Stomach smooth muscle (tissue), 2 donors: Measurements from ENCODE around the gene GNPDA2.
A peak's percentile ranks its signal among the peaks of the same experiment; 100 is the strongest.
"Not testable (repeated sequence)": the region's sequence is repeated elsewhere in the genome, so short reads cannot be mapped to it uniquely, and the experiment has no call there.

Source experiments
- H3K27ac ChIP-seq: one replicate; pipeline ENCODE4 v1.7.0; 2013; ENCODE audit warnings: mild to moderate bottlenecking, low read length, inconsistent platforms
- H3K27me3 ChIP-seq, 2 donors: one replicate each; pipeline ENCODE4 v1.7.0; 2013; ENCODE audit warnings: low read length in 2 of 2; ENCODE audit not compliant: insufficient read depth in 2 of 2, control insufficient read depth in 1 of 2
- H3K36me3 ChIP-seq, 2 donors: one replicate each; pipeline ENCODE4 v1.7.0; 2013; ENCODE audit warnings: low read length in 2 of 2; ENCODE audit not compliant: control insufficient read depth in 2 of 2, insufficient read depth in 2 of 2
- H3K4me1 ChIP-seq: one replicate; pipeline ENCODE4 v1.7.0; 2013; ENCODE audit warnings: low read length; ENCODE audit not compliant: control insufficient read depth, insufficient read depth
- H3K4me3 ChIP-seq, 2 donors: one replicate each; pipeline ENCODE4 v1.7.0; 2013; ENCODE audit warnings: low read length in 2 of 2
- H3K9ac ChIP-seq, 2 donors: one replicate each; pipeline ENCODE4 v1.7.0; 2013; ENCODE audit warnings: low read length in 2 of 2, mild to moderate bottlenecking in 1 of 2
- H3K9me3 ChIP-seq, 2 donors: one replicate each; pipeline ENCODE4 v1.7.0; 2013; ENCODE audit warnings: low read length in 2 of 2; ENCODE audit not compliant: control insufficient read depth in 2 of 2
- donor health status: healthy.
- donor health status: Pancreatic carcinoma.

Gene GNPDA2

GRCh38 chr4:44728694-44729093 is 2.3 kb upstream of the GNPDA2 start:
- not testable (repeated sequence) for H3K27ac ChIP-seq, H3K9ac ChIP-seq, H3K36me3 ChIP-seq, H3K4me3 ChIP-seq, H3K4me1 ChIP-seq, H3K27me3 ChIP-seq, H3K9me3 ChIP-seq

GRCh38 chr4:44727471-44727870 is 1.1 kb upstream of the GNPDA2 start:
- Histone ChIP-seq H3K9me3 (no peaks in the 10 kb centered on the region), H3K27me3 (no peaks in the 10 kb centered on the region), H3K36me3 (no peaks in the 10 kb centered on the region), H3K9ac (no peak overlapping the region), H3K27ac (no peak overlapping the region), H3K4me1 (no peaks in the 10 kb centered on the region), H3K4me3 (peak overlapping the region in 1 of 2 donors; percentile 80)

- H3K27ac ChIP-seq: peak overlapping the region; percentile 72
- H3K9ac ChIP-seq: peak overlapping the region; percentile 85 to 86
- H3K9me3 ChIP-seq: no peaks in the 10 kb centered on the region
Measured at GRCh38 chr4:44725726-44726037, 674 bp downstream of the GNPDA2 start.

GRCh38 chr4:44725166-44725565 is 1.2 kb downstream of the GNPDA2 start:
- Histone ChIP-seq H3K4me1 (no peaks in the 10 kb centered on the region), H3K9me3 (no peaks in the 10 kb centered on the region), H3K36me3 (no peaks in the 10 kb centered on the region), H3K27ac (no peak overlapping the region), H3K4me3 (peak overlapping the region; percentile 80 to 86), H3K9ac (peak overlapping the region; percentile 85 to 86), H3K27me3 (no peaks in the 10 kb centered on the region)

More at GRCh38 chr4:44725726-44726037, 674 bp downstream of the GNPDA2 start:
- H3K27me3 ChIP-seq: no peaks in the 10 kb centered on the region
- no peaks in the 10 kb centered on the region for H3K4me1 ChIP-seq
- peak overlapping the region; percentile 80 to 86 for H3K4me3 ChIP-seq
- H3K36me3 ChIP-seq: no peaks in the 10 kb centered on the region

- H3K36me3 ChIP-seq: no peaks in the 10 kb centered on the region
- H3K27ac ChIP-seq: no peak overlapping the region
- no peaks in the 10 kb centered on the region for H3K4me1 ChIP-seq
- H3K9me3 ChIP-seq: no peaks in the 10 kb centered on the region
- H3K9ac ChIP-seq: no peak overlapping the region
- no peak overlapping the region for H3K4me3 ChIP-seq
- H3K27me3 ChIP-seq: no peaks in the 10 kb centered on the region
Measured at GRCh38 chr4:44722001-44722400, 4.4 kb downstream of the GNPDA2 start.

- Histone ChIP-seq H3K4me3 (no peak overlapping the region), H3K4me1 (no peaks in the 10 kb centered on the region), H3K36me3 (no peaks in the 10 kb centered on the region), H3K9ac (no peak overlapping the region), H3K9me3 (no peaks in the 10 kb centered on the region), H3K27ac (no peak overlapping the region), H3K27me3 (no peaks in the 10 kb centered on the region)
Measured at GRCh38 chr4:44720371-44720770, 6.0 kb downstream of the GNPDA2 start.

GRCh38 chr4:44716597-44716996 is 9.8 kb downstream of the GNPDA2 start:
- no peaks in the 10 kb centered on the region for H3K9me3 ChIP-seq
- no peak overlapping the region for H3K27ac ChIP-seq
- no peaks in the 10 kb centered on the region for H3K27me3 ChIP-seq
- H3K4me3 ChIP-seq: no peak overlapping the region
- peaks cover 0 to 3% of the 10 kb centered on the region in 2 donors for H3K36me3 ChIP-seq
- H3K4me1 ChIP-seq: no peaks in the 10 kb centered on the region
- H3K9ac ChIP-seq: no peak overlapping the region

- H3K27me3 ChIP-seq: no peaks in the 10 kb centered on the region
- no peaks in the 10 kb centered on the region for H3K4me1 ChIP-seq
- H3K9me3 ChIP-seq: no peaks in the 10 kb centered on the region
- no peak overlapping the region for H3K9ac ChIP-seq
- no peak overlapping the region for H3K4me3 ChIP-seq
- no peak overlapping the region for H3K27ac ChIP-seq
- H3K36me3 ChIP-seq: peaks cover 0 to 3% of the 10 kb centered on the region in 2 donors
Measured at GRCh38 chr4:44713125-44713524, 13.2 kb downstream of the GNPDA2 start.

GRCh38 chr4:44704673-44705072 is 21.7 kb downstream of the GNPDA2 start:
- Histone ChIP-seq H3K36me3 (peaks cover 8 to 34% of the 10 kb centered on the region in 2 donors), H3K9me3 (no peaks in the 10 kb centered on the region), H3K9ac (no peak overlapping the region), H3K27me3 (no peaks in the 10 kb centered on the region), H3K27ac (no peak overlapping the region), H3K4me3 (no peak overlapping the region), H3K4me1 (no peaks in the 10 kb centered on the region)

GRCh38 chr4:44701037-44701436 is 25.3 kb downstream of the GNPDA2 start:
- Histone ChIP-seq H3K27ac (no peak overlapping the region), H3K36me3 (peaks cover 13 to 51% of the 10 kb centered on the region in 2 donors), H3K27me3 (no peaks in the 10 kb centered on the region), H3K4me3 (no peak overlapping the region), H3K9ac (no peak overlapping the region), H3K9me3 (no peaks in the 10 kb centered on the region), H3K4me1 (no peaks in the 10 kb centered on the region)

- Histone ChIP-seq H3K27me3 (no peaks in the 10 kb centered on the region), H3K4me3 (no peak overlapping the region), H3K27ac (no peak overlapping the region), H3K9ac (no peak overlapping the region), H3K4me1 (no peaks in the 10 kb centered on the region), H3K9me3 (no peaks in the 10 kb centered on the region), H3K36me3 (peaks cover 14 to 50% of the 10 kb centered on the region in 2 donors)
Measured at GRCh38 chr4:44700427-44700826, 25.9 kb downstream of the GNPDA2 start.
